ENCODE measurements around the gene HESX1.

HESX1 gene

GRCh38 chr3:57166660-57167059 is 33.1 kb downstream of the HESX1 start:
- DNase-seq, result no peak

DNA sequence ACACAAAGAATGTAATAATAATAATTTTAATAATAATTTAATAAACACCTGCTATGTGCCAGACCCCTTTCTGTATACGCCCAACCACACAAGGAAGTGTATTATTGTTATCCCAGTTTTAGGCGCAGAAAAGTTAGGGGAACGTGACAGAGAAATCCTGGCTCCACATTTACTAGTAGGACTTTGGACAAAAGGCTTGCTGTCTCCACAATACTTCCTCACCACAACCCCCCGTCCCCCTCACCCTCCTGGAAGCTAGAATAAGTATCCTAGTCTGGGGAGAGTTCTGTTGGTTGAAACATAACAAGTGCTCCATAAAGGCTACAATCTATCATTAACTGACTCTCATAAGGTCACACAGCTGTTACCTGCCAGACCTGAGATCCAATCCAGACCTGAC is 34.1 kb downstream of the HESX1 start:
- no peak for DNase-seq

DNA sequence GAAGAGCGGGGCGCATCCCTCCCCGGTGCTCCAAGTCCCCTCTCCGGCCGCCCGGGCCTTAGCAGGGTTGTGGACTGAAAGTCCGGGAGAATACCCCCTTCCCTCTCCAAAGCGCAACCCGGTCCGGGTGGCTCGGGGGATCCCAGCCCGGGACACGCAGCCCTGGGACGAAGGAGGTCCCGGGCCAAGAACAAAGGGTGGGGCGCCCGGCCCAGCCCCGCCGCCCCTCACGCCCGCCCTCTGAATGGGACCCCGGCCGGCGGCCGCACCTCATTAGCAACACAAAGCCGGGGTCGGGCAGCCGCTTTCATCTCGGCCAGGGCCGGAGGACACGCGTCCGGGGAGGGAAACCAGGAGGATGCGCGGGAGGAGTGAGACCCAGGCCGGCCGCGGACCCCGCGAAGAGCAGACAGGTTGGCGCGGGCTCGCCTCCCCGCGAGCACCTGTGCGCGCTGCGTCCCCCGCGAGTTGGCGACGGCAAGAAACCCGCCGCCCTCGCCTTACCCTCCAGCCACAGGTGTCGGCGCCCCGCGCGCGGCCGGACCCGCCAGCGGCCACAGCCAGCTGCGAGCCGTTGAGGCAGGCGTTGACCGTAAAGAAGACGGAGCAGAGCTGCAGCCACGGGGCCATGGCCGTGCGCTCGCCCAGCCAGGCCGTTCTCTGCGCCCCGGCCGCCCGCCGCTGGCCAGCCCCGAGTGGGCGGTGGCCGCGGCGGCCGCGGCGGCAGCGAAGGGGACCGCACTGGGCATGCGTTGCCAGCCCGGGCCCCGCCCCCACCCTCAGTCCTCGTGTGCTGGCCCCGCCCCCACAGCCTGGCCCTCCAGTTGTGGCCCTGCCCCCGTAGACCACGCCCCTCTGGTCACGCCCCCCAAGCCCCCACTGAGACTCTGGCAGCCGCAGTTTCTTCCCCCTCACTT is 34.9 kb downstream of the HESX1 start, which contains the start of gene IL17RD:
TSS of gene IL17RD (minus strand) at position 697 of the 917 bp plus-strand sequence. CDS start at position 630, 67 bp downstream.
- DNase-seq, result peak; percentile 93

DNA sequence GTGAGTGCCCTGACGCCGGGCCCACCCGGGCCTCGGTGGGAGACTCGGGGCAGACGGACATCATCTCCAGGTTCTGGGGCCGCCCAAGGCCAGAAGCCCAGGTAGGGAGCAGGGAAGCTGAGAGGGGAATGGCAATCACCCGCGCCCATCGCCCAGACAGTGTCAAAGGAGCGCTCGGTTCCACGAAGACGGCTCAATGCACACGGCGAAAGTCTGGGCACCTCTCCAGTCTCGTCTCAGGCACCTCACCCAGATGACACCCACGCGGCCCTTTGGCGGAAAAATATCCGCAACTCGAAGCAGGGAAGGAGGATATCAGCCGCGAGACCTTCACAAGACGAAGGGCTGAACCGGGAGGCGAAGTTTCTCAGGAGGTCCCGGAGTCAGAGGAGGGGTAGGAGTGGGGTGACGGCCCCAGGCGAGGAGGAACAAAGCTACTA is 35.5 kb downstream of the HESX1 start:
- peak; percentile 61 for DNase-seq

GRCh38 chr3:57163751-57164150 is 36.0 kb downstream of the HESX1 start:
- DNase-seq, result peak; percentile 37

- DNase-seq, result no peak
Measured at GRCh38 chr3:57161915-57162314, 37.9 kb downstream of the HESX1 start.

- peak; percentile 64 for DNase-seq
Measured at GRCh38 chr3:57160765-57161538, 38.8 kb downstream of the HESX1 start.

GRCh38 chr3:57160076-57160764 is 39.6 kb downstream of the HESX1 start:
- peak; percentile 85 for DNase-seq

DNA sequence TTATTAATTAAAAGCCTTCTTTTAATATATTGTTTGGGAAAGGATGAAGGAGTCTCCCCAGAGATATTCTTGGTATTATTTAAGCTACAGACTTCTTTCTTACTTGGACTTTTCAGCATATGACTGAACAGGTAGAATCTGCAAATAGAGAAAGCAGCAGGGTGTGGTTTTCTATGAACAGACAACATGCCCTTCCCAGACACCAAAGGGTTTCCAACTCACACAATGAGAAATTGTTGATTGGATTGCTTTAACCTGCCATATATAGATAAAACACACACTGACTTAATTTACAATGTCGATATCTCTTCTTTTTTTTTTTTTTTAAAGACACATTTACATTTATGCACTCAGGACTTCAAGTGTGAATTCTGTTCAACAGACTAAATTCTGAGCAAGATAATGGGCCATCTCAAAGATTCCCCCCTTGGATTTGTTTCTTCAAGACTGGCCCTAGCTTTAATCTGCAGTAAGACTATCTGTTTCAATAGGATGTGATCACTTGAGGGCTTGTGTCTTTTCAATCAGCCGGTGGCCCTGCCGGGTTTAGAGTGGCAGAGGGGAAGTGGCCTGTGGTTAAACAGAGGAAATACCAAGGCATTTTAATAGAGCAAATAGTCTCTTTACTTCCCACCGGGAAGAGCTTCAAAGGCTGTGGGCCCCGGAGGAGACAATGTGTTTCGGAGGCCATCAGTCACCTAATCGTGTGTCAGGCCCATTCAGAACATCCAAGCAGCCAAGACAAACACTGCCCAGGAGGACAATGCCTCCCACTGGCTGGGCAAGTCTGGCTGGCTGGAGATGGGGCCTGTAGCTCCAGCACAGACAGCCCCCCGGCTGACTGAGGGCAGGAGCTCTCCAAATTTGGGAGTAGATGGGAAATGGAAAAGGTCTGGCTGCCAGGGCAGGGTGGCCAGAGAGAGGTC is 40.7 kb downstream of the HESX1 start:
- no peak for DNase-seq

- DNase-seq, result no peak
Measured at GRCh38 chr3:57158325-57158724, 41.5 kb downstream of the HESX1 start.

DNA sequence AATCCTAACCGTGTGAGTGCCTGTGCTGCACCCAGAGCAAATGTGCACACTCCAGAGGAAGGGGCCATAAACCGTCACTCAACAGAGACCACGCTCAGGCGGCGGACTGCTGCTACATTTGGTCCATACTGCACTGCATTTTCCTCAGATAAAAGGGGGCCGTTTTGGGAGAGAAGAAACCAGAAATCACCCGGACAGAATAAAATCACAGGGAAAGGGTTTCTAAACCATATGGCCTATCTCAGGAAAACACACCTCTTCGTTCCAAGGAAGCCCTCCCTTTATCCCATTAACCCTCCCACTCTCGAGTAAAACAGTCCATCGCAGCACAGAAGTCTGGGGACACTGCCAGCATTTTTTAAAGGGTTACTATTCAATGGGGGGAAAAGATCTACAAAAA is 42.2 kb downstream of the HESX1 start:
- DNase-seq, result no peak

DNA sequence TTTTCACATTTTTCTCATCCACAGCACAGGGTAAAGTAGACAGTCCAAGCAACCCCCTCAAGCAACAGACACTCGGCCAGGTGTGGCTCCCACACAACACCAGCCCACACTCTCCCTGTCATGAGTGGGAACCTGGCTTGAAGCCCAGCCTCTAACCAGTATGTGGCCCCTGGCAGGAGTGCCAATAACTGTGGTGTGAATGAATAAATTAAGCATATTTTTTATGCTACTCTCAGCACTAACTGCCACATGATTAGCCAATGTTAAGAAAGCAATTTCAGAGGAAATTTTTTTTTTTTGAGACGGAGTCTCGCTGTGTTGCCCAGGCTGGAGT is 44.5 kb downstream of the HESX1 start:
- no peak for DNase-seq

DNA sequence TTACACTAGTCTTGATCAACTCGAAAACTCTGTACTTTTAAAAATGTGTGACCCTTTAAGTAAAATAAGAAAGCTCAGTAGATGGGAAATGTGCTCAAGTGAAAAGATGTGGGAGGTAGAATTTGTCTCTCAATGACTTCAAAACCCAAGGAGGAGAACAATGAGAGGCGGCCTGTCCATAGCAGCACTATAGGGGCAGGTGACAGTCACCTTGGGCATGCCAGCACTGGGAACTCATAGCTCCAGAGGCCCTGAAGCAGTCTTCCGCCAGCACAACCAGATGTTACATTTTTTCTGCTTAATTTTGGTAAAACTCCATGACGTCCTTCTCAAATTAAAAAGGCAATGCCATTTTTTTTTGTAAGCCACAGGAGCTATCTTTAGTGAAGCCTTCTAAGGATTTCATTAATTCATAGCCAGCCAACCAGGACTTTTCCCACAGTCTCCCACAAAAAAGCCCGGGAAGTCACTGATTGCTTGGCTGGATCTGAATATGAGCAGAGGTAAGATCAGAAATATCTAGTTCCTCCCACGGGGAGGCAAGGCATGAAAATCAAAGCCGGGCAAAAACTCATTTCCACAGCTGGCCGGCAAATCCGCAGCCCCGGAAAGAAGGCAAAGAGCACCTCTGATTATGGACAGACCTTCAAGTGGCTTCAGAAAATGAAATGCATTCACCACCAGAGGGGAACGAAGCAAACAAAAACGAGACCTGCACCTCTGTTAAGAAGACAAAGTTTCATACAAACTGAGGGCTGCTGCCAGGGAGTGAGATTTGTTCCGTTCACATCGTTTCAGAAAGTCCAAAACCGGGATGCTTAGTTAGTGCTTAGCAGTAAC is 45.1 kb downstream of the HESX1 start:
- DNase-seq, result no peak

- DNase-seq, result peak; percentile 64
Measured at GRCh38 chr3:57152151-57153143, 47.3 kb downstream of the HESX1 start.

- DNase-seq, result no peak
Measured at GRCh38 chr3:57151749-57152148, 48.0 kb downstream of the HESX1 start.

DNA sequence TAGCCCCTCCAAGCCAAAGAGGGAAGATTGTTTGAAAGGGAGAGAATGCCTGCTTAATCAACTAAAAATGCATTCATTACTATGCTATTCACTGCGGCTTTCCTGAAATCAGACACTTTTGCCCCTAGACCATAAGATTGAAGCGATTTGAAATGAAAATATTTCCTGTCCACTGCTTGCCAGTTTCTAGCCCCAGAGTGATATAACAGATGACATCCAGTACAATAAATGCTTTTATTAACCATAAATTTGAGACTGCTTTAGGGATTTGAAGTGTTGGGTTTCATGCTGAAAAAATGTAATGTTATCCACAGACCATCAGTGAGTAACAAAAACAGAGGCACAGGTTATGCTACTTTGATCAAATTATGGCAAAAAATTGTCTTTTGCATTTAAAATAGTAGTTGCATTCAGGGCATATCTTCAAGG is 48.7 kb downstream of the HESX1 start:
- no peak for DNase-seq

- peak; percentile 74 for DNase-seq
Measured at GRCh38 chr3:57150113-57150581, 49.6 kb downstream of the HESX1 start.

Measured in right hindlimb (tissue), 1 donor.